GM19351 (cell line): ENCODE results near the gene CNOT2.
A peak's percentile ranks its signal among the peaks of the same experiment; 100 is the strongest.

ENCODE experiments used
- ATAC-seq: cut with Tn5 transposase; IDR thresholded peaks from one replicate; pipeline ENCODE4 v1.9.1; 2021; ENCODE audit warnings: mild to moderate bottlenecking, moderate library complexity; ENCODE audit not compliant: unreplicated experiment

CNOT2 gene

DNA sequence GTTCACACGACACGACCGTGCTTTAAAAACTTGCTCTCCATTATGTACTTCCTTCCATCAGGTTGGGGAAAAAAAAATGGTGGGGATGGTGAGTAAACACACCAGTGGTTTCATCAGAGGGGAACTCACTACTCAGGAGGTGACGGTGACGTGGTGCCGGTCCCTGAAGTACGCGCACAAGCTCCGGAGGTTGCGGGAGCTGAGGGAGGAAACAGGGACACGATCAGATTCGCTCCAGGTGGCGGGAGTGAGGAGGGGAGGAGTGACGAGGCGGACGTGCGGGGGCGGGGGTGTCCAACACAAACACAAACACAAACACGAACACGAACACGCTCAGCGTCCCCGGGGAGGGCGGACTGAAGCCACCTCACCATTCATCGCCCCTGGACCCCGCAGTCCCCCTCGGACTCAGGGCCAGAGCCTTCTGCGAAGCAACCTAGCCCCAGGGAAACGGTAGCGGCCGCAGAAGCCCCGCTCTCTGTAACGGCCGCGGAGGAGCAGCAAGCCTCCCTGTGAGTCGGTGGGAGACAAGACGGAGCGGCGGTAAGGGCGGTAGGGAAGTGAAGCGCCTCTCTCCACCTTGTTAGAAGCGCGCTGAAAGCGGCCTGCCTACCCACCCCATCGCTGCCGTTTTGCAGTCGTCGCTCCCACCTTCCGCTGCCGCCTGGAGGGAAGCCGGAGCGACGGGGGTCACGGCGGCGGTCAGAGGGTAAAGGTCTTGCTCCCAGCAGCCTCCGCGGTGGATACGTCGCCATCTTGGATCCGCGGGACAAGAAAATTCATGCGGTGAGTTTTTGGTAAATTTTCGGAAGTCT is at the start of gene CNOT2:
Gene CNOT2, plus strand, starts transcription at position 739 of the 815 bp plus-strand sequence. CDS start 34,794 bp downstream, outside the sequence.
- ATAC-seq = peak; percentile 69

DNA sequence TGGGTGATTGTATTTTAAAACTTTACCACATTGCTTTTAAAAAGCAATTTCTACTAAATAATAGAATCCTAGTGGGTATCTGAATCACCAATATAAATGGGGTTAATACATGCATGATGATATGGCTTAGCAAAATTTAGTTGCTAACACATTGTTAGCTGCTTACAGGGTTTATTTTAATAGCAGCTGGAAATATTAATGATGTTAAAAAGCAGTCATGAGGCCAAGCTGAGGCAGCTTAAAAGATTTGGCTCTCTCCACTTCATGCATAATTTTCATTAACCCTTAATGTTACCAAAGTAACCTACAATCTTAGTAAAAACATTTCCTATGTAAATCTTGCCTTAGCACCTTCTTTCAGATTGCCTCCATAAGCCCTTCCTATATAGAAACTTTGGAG is 49.2 kb upstream of the CNOT2 start:
- no peak for ATAC-seq

DNA sequence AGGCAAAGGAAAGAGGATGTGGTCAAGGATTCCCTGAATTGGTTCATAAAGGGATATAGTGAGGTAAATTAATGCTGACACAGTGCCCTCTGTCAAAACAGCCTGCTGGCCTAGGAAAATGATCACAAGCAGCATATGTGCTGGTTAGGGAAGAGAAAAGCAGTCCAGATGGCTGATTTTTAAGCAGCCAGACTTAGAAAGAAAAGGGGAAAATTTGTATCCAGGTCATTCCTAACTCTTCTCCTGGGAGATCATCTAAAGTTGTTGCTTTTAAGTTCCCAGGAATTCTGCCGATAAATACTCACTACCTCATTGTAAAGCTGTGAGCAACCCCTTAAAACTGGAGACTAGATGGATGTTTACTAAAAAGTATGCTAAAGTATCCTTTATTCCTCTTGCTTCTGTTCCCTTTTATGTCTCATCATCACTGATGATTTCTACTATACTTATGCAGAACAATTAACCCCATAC is 46.4 kb upstream of the CNOT2 start:
- ATAC-seq = no peak

DNA sequence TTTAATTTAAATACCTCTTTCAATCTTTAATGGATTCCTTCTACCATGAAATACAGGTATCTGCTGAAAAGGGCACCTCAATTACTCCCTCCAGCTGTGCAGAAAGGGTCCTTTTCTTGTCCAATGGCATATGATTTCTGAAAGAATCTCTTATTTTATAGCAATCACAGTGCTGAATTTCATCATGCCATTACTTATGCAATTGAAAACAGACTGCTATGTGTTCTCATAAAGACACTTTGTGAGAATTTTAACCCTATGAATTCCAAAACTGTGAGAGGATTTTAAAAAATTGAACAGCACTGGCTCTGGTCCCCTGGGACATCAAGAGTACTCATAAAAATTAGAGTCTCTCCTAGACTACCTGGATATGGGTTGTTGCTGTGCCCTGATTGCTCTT is 45.9 kb upstream of the CNOT2 start:
- no peak for ATAC-seq

DNA sequence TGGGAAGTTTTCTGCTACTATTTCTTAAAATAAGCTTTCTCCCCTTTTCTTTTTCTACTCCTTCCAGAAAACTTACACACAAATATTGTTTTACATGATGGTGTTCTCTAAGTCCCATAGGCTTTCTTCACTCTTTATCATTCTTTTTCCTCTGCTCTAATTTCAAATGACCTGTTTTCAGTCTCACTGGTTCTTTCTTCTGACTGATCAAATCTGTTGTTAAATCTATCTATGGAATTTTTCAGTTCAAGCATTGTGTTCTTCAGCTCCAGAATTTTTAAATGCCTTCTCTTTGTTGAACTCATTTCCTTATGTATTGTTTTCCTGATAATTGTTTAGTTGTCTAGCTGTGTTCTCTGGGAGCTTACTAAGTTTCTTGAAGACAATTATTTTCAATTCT is 29.5 kb upstream of the CNOT2 start:
- ATAC-seq = no peak

- no peak for ATAC-seq
Observed at GRCh38 chr12:70214972-70215617, 28.1 kb upstream of the CNOT2 start.

DNA sequence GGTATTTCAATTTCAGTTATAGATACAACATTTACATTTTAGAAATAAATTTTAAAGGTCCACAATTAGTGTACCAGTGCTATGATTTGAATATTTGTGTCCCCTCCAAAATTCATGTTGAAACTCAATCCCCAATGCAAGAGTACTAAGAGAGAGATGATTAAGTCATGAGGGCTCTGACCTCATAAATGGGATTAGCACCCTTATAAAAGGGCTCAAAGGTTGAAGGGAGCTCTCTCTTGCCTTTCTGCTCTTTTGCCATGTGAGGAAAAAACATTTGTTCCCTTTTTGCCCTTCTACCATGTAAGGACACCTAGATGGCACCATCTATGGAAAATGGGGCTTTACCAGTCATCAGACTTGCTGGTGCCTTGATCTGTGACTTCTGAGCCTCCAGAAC is 25.8 kb upstream of the CNOT2 start:
- no peak for ATAC-seq

DNA sequence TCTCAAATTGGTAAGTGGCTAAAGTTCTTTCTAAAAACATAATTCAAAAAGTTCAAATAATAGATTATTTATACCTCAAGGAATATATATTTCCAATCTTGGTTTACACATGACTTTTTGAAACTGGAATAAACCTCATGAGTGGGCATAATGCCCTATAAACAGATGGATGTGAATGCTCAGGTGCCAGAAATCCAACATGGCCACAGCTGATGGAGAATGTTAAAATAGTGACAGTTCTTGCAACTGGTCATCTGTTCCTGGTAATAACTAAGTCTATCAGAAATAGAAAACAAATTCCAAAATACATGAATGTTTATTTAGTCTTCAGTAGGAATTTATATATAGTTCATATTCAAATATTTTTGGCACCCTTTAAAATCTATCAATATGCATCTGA is 21.6 kb upstream of the CNOT2 start:
- no peak for ATAC-seq

DNA sequence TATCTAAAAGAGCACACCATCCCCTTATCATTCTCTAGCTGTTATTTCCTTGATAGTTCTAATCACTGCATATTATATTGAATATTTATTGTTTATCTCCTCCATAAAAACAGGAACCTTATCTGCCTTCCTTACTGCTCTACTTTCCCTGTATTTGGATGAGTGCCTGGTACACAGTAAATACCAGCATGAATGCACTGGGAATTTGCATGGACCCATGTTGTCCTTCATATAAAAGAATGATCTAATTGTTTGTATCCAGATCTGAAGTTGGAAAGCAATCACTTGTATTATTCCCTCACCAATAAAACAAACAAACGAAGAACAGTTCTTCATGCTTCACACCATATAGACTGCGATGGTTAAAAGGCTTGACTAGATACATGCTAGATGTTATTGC is 15.3 kb upstream of the CNOT2 start:
- no peak for ATAC-seq

DNA sequence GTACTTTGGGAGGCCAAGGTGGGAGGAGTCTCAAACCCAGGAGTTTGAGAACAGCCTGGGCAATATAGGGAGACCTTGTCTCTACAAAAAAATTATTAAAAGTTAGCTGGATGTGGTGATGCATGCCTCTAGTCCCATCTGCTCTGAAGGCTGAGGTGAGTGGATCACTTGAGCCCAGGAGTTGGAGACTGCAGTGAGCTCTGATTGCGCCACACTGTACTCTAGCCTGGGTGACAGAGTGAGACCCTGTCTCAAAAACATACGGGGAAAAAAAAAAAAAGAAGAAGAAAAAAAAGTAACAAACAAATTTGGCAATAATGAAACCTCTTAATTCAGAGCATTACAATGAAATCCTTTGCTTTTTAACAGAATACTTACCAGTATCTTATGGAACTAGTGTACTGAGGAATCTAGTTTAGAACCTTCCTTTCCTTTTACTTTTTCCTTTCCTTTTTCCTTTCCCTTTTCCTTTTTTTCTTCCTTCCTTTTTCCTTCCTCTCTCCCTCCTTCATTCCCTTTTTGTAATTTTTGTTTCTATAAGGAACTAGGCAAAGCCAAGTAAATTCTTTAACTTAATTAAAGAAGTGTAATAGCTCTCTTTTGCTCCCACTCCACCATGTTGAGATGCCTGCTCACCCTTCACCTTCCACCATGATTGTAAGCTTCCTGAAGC is 12.2 kb upstream of the CNOT2 start:
- no peak for ATAC-seq

DNA sequence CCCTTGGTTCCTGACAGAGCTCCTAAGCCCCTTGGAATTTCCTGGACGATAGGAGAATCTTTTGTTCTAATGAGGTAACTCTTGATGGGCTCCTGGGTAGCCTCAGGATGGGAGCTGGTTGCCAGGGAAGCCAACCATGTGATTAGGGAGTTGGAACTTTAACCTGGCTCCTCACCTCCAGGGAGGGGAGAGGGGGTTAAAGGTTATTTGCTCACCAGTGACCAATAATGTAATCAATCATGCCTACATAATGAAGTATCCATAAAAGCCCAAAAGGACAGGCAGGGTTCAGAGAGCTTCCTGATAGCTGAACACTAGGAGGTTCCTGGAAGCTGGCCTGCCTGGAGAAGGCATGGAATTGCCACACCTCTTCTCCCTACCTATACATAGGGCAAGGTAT is 6.2 kb upstream of the CNOT2 start:
- no peak for ATAC-seq

- ATAC-seq = no peak
Observed at GRCh38 chr12:70240673-70241072, 2.6 kb upstream of the CNOT2 start.

DNA sequence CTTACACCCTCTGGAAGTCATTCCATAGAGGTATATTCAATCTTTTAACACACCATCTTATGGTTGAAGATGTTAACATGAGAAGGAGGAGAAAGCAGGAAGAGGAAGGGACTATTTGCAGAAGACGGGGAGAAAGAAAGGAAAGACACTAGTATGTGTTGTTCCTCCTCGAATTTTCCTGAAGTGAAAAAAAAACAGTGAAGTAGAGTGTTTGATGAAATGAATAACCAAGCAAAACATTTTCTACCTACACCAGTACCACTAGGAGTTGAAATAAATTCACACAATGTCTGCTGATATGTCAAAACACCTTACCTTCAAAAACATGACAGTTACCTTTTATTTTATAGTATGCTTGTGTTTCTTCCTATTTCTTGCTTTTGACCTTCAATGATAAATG is 1.4 kb upstream of the CNOT2 start:
- ATAC-seq = no peak

GRCh38 chr12:70243510-70244371 is 508 bp downstream of the CNOT2 start:
- peak; percentile 53 for ATAC-seq

- ATAC-seq = no peak
Observed at GRCh38 chr12:70244409-70244808, 1.2 kb downstream of the CNOT2 start.

DNA sequence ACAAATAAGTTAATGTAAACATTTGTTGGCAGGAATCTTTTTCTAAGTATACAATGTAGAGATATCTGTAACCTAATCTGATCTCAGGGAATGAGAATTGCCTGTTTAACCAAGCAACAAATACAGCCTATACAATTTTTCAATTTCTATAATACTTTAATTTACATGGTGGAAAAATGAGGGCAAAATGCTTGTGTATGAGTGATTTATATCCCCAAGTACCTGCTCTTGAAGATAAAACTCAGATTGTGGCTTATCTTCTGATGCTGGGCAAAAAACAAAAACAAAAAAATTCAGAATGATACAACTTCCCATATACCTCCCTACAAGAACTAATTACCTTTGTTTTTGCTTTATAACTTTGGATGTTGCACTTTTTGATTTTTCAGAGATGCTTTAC is 2.2 kb downstream of the CNOT2 start:
- no peak for ATAC-seq

DNA sequence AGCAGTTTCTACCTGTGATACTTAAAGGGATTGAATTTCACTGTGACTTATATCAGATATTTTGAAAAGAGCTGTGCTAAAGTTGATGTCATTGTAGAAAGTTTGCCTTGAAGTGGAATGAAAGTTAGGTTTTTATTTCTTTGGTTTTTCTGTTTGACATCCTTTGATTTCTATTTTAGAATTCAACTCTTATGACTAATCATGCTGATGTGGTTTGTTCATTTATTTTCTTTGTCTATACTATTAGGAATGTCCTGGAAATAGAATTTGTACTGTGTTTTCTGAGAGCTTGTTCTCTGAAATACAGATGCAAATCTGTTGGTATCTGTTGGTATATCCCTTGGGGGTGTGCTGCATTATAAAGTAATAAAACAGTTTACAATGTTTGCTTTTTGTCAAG is 3.3 kb downstream of the CNOT2 start:
- ATAC-seq = no peak

DNA sequence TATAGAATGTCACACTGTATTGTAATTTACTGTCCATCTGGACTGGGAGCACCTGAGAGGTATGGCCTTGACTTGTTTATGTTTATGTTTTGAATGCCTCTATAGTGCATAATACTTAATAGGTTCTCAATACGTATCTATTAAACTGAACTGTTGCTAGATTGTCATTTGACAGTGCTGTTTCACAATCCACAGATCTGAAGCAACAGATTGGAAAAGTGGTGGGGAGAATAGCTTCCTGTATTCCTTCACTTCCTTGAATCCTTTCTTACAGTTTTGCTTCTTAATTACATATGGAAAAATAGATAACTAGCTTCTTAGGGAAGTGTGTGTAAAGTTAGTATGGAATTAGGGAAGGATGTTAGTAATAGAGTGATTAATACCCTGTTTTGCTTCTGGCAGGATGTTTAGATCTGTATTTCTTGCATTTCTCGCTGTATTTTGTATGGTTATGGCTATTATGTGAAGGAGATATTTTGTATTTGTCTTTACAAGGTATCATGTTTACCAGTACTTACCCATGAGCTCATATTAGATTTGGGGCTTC is 4.5 kb downstream of the CNOT2 start:
- ATAC-seq = no peak

GRCh38 chr12:70248876-70249275 is 5.6 kb downstream of the CNOT2 start:
- no peak for ATAC-seq

DNA sequence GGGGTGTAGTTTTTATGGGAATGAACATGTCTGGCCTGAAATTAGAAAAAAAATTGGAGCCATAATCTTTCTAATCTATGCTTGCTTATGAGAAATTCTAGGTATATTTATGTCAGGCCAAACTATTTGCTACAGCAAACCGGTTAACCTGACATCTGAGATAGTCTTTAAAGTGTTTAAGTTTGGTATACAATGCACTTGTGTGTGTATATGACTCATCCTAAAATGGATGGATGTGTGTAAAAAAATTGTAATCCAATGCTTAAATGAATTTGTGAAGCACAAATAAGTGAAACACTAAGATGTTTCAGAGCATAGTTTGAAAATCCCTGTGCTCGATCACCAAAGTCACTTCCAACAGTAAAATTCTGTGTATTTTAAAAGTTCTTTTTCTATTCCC is 6.7 kb downstream of the CNOT2 start:
- ATAC-seq = no peak

DNA sequence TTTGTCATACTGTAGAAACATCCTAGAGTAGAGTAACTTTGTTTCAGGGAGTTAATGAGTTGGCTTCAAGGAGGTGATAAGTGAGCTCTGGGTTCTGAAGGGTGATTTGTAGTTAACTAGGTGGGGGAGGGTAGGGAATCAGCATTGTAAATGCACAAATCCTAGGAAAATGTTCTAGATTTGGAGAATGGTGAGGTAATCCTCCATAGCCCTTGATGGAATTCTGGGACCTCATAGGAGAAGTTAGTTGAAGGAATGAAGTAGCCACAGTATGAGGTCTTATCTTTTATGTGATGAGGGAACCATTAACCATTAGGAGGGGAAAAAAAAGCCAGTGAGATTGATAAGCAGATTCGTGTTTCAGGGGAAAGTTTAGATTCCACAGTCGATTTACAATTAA is 8.0 kb downstream of the CNOT2 start:
- no peak for ATAC-seq
